A673 (cell line): ENCODE measurements around the gene ZFYVE9. TPM values are rescaled to one million over a fixed set of nuclear protein-coding genes. Genes with fewer than 3 reads are reported as not detected.
A peak's percentile ranks its signal among the peaks of the same experiment; 100 is the strongest.

Source experiments
- BruUV-seq: library from RNA; stranded (reverse); fragments of 400-500 nt; replicated peaks from 2 replicates; lab custom pipeline; 2021; lab: Mats Ljungman, UMichigan
- CTCF ChIA-PET: fragments of 300-600 bp; sonication (Branson Sonifier 250); formaldehyde crosslinking; loops from one replicate; lab custom pipeline; 2022; ENCODE audit warnings: antibody characterized with exemption; lab: Charles Lee
- POLR2A ChIA-PET: fragments of 300-600 bp; sonication (Branson Sonifier 250); formaldehyde crosslinking; loops from one replicate; lab custom pipeline; 2022; ENCODE audit warnings: antibody characterized with exemption; ENCODE audit not compliant: low non-redundant PET; lab: Charles Lee
- DNase-seq: peaks from one replicate; pipeline ENCODE4 v3.0.0-alpha.2; 2015; ENCODE audit warnings: low spot score
- H3K27ac ChIP-seq: fragments of 200-600 bp; sonication (generic); 2 replicates; pipeline ENCODE4 v1.5.1; 2016; ENCODE audit warnings: mixed run types, low read depth, mild to moderate bottlenecking, mixed read lengths, antibody characterized with exemption, low read length; ENCODE audit not compliant: poor library complexity, severe bottlenecking
- H3K27me3 ChIP-seq: fragments of 200-600 bp; sonication (generic); replicated peaks from 2 replicates; pipeline ENCODE4 v1.6.1; 2017; ENCODE audit warnings: mixed run types, low read depth, mild to moderate bottlenecking, mixed read lengths, antibody characterized with exemption, low read length; ENCODE audit not compliant: insufficient read depth, poor library complexity
- H3K36me3 ChIP-seq: fragments of 200-600 bp; sonication (generic); 2 replicates; pipeline ENCODE4 v1.6.1; 2016; ENCODE audit warnings: mixed run types, mild to moderate bottlenecking, mixed read lengths, antibody characterized with exemption, low read length; ENCODE audit not compliant: insufficient read depth, poor library complexity, severe bottlenecking
- H3K4me1 ChIP-seq: fragments of 200-600 bp; sonication (generic); 2 replicates; pipeline ENCODE4 v1.6.1; 2017; ENCODE audit warnings: mixed run types, mild to moderate bottlenecking, mixed read lengths, antibody characterized with exemption, low read length; ENCODE audit not compliant: insufficient read depth, poor library complexity, severe bottlenecking
- H3K4me3 ChIP-seq: fragments of 200-600 bp; sonication (generic); 2 replicates; pipeline ENCODE4 v1.5.1; 2016; ENCODE audit warnings: low read depth, mixed run types, mild to moderate bottlenecking, mixed read lengths, low read length; ENCODE audit not compliant: poor library complexity, severe bottlenecking
- H3K9me3 ChIP-seq: fragments of 200-600 bp; sonication (generic); 2 replicates; pipeline ENCODE4 v1.6.1; 2016; ENCODE audit warnings: mixed run types, low read depth, mild to moderate bottlenecking, mixed read lengths, antibody characterized with exemption, low read length; ENCODE audit not compliant: poor library complexity, severe bottlenecking
- EZH2 ChIP-seq: fragments of 200-600 bp; sonication (generic); IDR thresholded peaks from 2 replicates; pipeline ENCODE4 v1.6.1; 2017; ENCODE audit warnings: borderline replicate concordance, low read depth, mild to moderate bottlenecking, mixed read lengths, antibody characterized with exemption, low read length; ENCODE audit not compliant: poor library complexity, severe bottlenecking
- intact Hi-C: fragments of 100-400 bp; cut with micrococcal nuclease; formaldehyde crosslinking; loops from one replicate; pipeline ENCODE4 v1.10.0; 2022; ENCODE audit not compliant: unreplicated experiment
- total RNA-seq: library from RNA; stranded (reverse); gene quantifications from 2 replicates; pipeline ENCODE4 v1.2.3, GENCODE V29; 2021
- TF ChIP-seq, protein P1 (sequence below): fragments of 300-800, 200-600 bp; sonication (generic); conservative IDR thresholded peaks from 2 replicates; pipeline ENCODE4 v1.5.1; 2017; ENCODE audit warnings: low read depth, mild to moderate bottlenecking, antibody characterized with exemption, low read length, moderate library complexity, mixed read lengths

ZFYVE9 gene
- total RNA-seq, 1 experiment from 2014 or later: 19.6 TPM

GRCh38 chr1:52190500-52191252 is 48.8 kb downstream of the ZFYVE9 start:
- BruUV-seq: no TSS peak
- POLR2A ChIA-PET: no interaction called here
- CTCF ChIA-PET: no interaction called here

GRCh38 chr1:52191395-52191965 is 49.6 kb downstream of the ZFYVE9 start:
- H3K27ac ChIP-seq: no peak overlapping the region

More at GRCh38 chr1:52190500-52191252, 48.8 kb downstream of the ZFYVE9 start:
- TF ChIP-seq, protein P1, sequence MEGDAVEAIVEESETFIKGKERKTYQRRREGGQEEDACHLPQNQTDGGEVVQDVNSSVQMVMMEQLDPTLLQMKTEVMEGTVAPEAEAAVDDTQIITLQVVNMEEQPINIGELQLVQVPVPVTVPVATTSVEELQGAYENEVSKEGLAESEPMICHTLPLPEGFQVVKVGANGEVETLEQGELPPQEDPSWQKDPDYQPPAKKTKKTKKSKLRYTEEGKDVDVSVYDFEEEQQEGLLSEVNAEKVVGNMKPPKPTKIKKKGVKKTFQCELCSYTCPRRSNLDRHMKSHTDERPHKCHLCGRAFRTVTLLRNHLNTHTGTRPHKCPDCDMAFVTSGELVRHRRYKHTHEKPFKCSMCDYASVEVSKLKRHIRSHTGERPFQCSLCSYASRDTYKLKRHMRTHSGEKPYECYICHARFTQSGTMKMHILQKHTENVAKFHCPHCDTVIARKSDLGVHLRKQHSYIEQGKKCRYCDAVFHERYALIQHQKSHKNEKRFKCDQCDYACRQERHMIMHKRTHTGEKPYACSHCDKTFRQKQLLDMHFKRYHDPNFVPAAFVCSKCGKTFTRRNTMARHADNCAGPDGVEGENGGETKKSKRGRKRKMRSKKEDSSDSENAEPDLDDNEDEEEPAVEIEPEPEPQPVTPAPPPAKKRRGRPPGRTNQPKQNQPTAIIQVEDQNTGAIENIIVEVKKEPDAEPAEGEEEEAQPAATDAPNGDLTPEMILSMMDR: no peak
- no peak for TF ChIP-seq EZH2
- Histone ChIP-seq H3K36me3 (no peaks in the 10 kb centered on the region), H3K27ac (no peak overlapping the region), H3K27me3 (no peaks in the 10 kb centered on the region), H3K9me3 (no peaks in the 10 kb centered on the region), H3K4me3 (no peak overlapping the region), H3K4me1 (no peaks in the 10 kb centered on the region)
- intact Hi-C loops: no loop called here
- peak; percentile 10 for DNase-seq

DNA sequence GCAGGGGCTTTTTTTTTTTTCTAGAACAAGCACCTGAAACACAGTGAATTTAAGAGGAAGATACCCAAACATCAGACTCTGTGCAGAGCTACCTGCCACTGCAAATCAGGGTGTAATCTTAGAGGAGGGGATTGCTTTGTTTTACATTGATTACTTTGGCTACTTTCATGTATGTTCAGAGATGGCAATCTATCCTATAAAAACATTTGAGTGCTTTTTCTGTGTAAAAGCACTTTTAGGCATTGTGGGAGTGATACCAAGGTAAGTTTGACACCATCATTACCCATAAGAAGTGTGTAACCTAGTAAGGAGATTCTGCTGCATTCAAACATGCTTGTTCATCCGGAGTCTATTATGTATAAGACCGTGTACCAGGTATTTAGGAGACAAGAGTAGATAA is 50.1 kb downstream of the ZFYVE9 start:
- no peak overlapping the region for H3K4me3 ChIP-seq
- no peak overlapping the region for H3K27ac ChIP-seq
- POLR2A ChIA-PET: no interaction called here
- H3K4me1 ChIP-seq: no peaks in the 10 kb centered on the region
- H3K36me3 ChIP-seq: no peaks in the 10 kb centered on the region
- no peaks in the 10 kb centered on the region for H3K27me3 ChIP-seq
- CTCF ChIA-PET: interaction anchor here (0.6 kb wide), 1 partner anchor 494 kb away, joined by 3 read pairs; no protein-coding TSS in a partner anchor
- H3K9me3 ChIP-seq: no peaks in the 10 kb centered on the region
- no peak for DNase-seq
- no TSS peak for BruUV-seq
- TF ChIP-seq EZH2: no peak
- TF ChIP-seq, protein P1: no peak
- intact Hi-C loops: no loop called here

More at GRCh38 chr1:52191395-52191965, 49.6 kb downstream of the ZFYVE9 start:
- H3K4me1 ChIP-seq: no peaks in the 10 kb centered on the region
- H3K4me3 ChIP-seq: no peak overlapping the region
- intact Hi-C loops: no loop called here
- no peaks in the 10 kb centered on the region for H3K9me3 ChIP-seq
- POLR2A ChIA-PET: no interaction called here
- CTCF ChIA-PET: no interaction called here
- no peak for TF ChIP-seq EZH2
- TF ChIP-seq, protein P1: no peak
- DNase-seq: no peak
- no peaks in the 10 kb centered on the region for H3K27me3 ChIP-seq
- no peaks in the 10 kb centered on the region for H3K36me3 ChIP-seq
- no TSS peak for BruUV-seq
